Common myeloid progenitor, CD34-positive (primary cell): Measurements from ENCODE around the gene LEP.
"Not testable (repeated sequence)": the region's sequence is repeated elsewhere in the genome, so short reads cannot be mapped to it uniquely, and the experiment has no call there.

Experiments used
- CTCF ChIA-PET: fragments of 350-600 bp; sonication (Branson Sonifier 250); formaldehyde crosslinking; loops from one replicate; lab custom pipeline; 2021; ENCODE audit warnings: antibody characterized with exemption; lab: Charles Lee
- POLR2A ChIA-PET: fragments of 350-600 bp; sonication (Branson Sonifier 250); formaldehyde crosslinking; loops from one replicate; lab custom pipeline; 2021; ENCODE audit warnings: antibody characterized with exemption; lab: Charles Lee
- DNase-seq, 3 donors: peaks; one replicate each; pipeline versions ENCODE4 v3.0.0 to v3.0.0-alpha.2; 2013
- H3K27ac ChIP-seq, 2 experiments: 1 replicate in 1 of 2; 2 replicates in 1 of 2; pipeline ENCODE4 v1.7.0; 2013; ENCODE audit warnings: inconsistent platforms in 2 of 2, low read length in 2 of 2, mild to moderate bottlenecking in 2 of 2, low read depth in 1 of 2, moderate library complexity in 1 of 2; ENCODE audit not compliant: severe bottlenecking in 2 of 2, insufficient read depth in 1 of 2, poor library complexity in 1 of 2
- H3K27me3 ChIP-seq, 5 experiments: replicated peaks in 2 of 5; 1 replicate in 3 of 5; 2 replicates in 2 of 5; pipeline versions ENCODE4 v1.6.1 to v1.7.0; 2013; ENCODE audit warnings: low read length in 4 of 5, mild to moderate bottlenecking in 2 of 5, moderate library complexity in 2 of 5, inconsistent platforms in 1 of 5; ENCODE audit not compliant: insufficient read depth in 5 of 5, control insufficient read depth in 4 of 5
- H3K36me3 ChIP-seq, 4 experiments: 1 replicate in 2 of 4; 2 replicates in 2 of 4; pipeline versions ENCODE4 v1.6.1 to v1.7.0; 2013; ENCODE audit warnings: low read length in 3 of 4, control low read depth in 1 of 4, mild to moderate bottlenecking in 1 of 4; ENCODE audit not compliant: control insufficient read depth in 4 of 4, insufficient read depth in 4 of 4
- H3K4me1 ChIP-seq, 4 experiments: 1 replicate in 3 of 4; 2 replicates in 1 of 4; pipeline versions ENCODE4 v1.6.1 to v1.7.1; 2013; ENCODE audit warnings: low read length in 3 of 4, mild to moderate bottlenecking in 3 of 4, control low read depth in 1 of 4, inconsistent platforms in 1 of 4, moderate library complexity in 1 of 4; ENCODE audit not compliant: control insufficient read depth in 4 of 4, insufficient read depth in 4 of 4; ENCODE audit errors: control extremely low read depth in 1 of 4
- H3K4me3 ChIP-seq, 7 experiments: 1 replicate in 4 of 7; 2 replicates in 3 of 7; pipeline versions ENCODE4 v1.5.1 to v1.7.0; 2013; ENCODE audit warnings: mild to moderate bottlenecking in 7 of 7, low read length in 6 of 7, moderate library complexity in 6 of 7, inconsistent platforms in 2 of 7, low read depth in 2 of 7, control low read depth in 1 of 7; ENCODE audit not compliant: insufficient read depth in 4 of 7, control insufficient read depth in 1 of 7; ENCODE audit errors: extremely low read depth in 1 of 7
- H3K9me3 ChIP-seq, 5 experiments: 1 replicate in 4 of 5; 2 replicates in 1 of 5; pipeline versions ENCODE4 v1.6.1 to v1.7.1; 2013; ENCODE audit warnings: low read length in 4 of 5, mild to moderate bottlenecking in 2 of 5, inconsistent platforms in 1 of 5, low read depth in 1 of 5, moderate library complexity in 1 of 5; ENCODE audit not compliant: control insufficient read depth in 4 of 5, insufficient read depth in 2 of 5; ENCODE audit errors: control extremely low read depth in 1 of 5
- WGBS: methylation state at CpG from one replicate; pipeline ENCODE4 v1.1.5; 2013; ENCODE audit not compliant: insufficient coverage; 5-methylcytosine and 5-hydroxymethylcytosine counted together

Gene LEP

DNA sequence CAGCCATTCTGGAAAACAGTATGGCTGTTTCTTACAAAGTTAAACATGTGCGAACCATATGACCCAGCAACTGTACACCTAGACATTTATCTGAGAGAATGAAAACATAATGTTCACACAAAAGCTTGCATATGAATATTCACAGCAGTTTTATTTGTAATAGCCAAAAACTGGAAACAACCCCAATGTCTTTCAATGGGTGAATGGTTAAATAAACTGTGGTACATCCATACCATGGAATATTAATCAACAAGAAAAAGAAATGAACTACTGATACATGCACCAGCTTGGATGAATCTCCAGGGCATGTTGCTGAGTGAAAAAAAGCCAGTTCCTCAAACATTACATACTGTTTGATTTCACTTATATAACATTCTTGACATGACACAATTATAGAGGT, 37.3 kb downstream of the LEP start:
- Histone ChIP-seq H3K27ac (no peak overlapping the region), H3K4me1 (no peaks in the 10 kb centered on the region), H3K9me3 (peaks cover 3 to 12% (median 9%) of the 10 kb centered on the region in 5 experiments), H3K4me3 (no peak overlapping the region), H3K36me3 (peaks cover 0 to 3% (median 0%) of the 10 kb centered on the region in 4 experiments), H3K27me3 (no peaks in the 10 kb centered on the region)
- ChIA-PET CTCF (interaction anchor here (1.2 kb wide), 1 partner anchor 49 kb away, joined by 3 read pairs; no protein-coding TSS in a partner anchor), POLR2A (no interaction called here)
- no CpG with 5 or more reads among the region's 1 CpG for WGBS
- no peak for DNase-seq

DNA sequence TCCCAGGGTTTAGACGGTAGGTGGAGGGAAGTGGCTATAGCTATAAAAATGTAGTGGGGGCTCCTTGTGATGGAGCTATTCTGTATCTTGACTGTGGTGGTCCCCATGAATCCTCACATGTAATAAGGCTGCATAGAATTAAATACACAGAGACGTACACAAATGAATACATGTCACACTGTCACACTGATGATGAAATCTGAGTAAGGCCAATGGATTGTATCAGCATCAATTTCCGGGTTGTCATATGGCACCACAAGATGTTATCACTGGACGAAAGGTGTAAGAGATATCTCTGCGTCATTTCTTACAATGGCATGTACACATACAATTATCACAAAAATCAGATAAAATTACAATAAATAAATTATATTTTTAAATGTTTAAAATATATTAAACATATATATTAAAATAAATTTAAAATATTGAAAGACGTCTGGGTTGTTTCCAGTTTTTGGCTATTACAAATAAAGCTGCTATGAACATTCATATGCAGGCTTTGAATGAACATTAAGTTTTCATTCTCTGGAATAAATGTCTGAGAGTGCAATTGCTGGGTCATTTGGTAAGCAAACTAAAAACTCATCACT, 38.1 kb downstream of the LEP start:
- Histone ChIP-seq H3K4me1 (no peaks in the 10 kb centered on the region), H3K27me3 (no peaks in the 10 kb centered on the region), H3K9me3 (peaks cover 3 to 12% (median 9%) of the 10 kb centered on the region in 5 experiments), H3K4me3 (no peak overlapping the region), H3K27ac (no peak overlapping the region), H3K36me3 (peaks cover 0 to 3% (median 0%) of the 10 kb centered on the region in 4 experiments)
- no peak for DNase-seq
- CTCF ChIA-PET = interaction anchor here (0.7 to 1.2 kb wide), 2 partner anchors 23 to 48 kb away, joined by 3 read pairs; no protein-coding TSS in a partner anchor
- WGBS = 100% methylated on average over 1 of the region's 6 CpGs
- POLR2A ChIA-PET = no interaction called here

DNA sequence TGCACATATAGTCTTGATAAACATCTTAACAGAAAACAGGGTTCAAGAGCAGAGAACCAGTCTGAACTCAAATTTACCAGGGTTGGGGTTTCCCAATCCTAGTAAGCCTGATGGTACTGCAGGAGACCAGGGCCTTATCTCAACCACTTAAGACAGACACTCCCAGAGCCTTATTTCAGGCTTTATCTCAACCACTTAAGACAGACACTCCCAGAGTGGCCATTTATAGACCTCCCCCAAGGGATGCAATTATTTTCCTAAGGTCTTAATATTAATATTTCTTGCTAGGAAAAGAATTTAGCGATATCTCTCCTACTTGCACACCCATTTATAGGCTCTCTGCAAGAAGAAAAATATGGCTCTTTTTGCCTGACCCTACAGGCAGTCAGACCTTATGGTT, 39.4 kb downstream of the LEP start:
- H3K27ac ChIP-seq, H3K27me3 ChIP-seq, H3K4me3 ChIP-seq, CTCF ChIA-PET, H3K4me1 ChIP-seq, POLR2A ChIA-PET, H3K36me3 ChIP-seq: not testable (repeated sequence)
- WGBS = no CpG with 5 or more reads among the region's 1 CpG
- DNase-seq = peak in 2 of 3 donors; percentile 47
- H3K9me3 ChIP-seq = peaks cover 3 to 12% (median 9%) of the 10 kb centered on the region in 5 experiments

DNA sequence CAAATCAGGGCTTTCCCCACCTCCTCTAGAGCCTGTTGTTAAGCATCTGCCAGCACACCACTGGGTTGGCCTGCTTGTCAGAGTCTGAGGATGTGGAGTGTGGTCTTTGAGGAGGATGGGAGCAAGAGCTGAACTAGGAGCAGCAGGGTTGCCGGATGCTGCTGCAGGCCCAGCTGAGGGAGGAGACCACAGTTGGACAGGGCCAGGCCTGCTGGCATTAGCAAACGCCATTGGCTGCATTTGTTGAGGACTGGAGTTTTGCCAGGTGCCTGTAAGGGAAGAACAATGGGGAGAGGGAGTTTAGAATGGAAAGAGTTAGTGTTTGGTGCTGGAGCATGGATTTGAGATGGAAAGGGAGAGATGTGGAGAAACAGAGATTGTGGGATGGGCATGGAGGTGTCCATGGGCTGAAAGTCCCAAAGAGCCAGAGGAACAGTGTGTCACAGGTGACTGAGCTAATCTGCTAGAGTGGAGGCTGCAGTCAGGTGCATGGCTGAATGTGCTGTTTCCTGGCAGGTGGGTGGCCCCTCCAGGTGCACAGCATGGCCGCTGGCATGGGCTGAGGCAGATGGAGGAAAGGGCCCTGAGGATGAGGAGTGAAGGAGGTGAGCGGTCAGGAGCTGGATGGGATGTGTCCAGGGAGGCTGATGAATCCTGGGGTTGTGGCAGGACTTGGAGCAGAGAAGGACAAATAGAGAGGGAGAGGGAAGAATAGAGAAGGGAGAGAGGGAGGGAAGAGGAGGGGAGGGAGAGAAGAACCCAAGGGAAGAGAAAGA, 40.7 kb downstream of the LEP start:
- no peaks in the 10 kb centered on the region for H3K27me3 ChIP-seq
- no peak overlapping the region for H3K4me3 ChIP-seq
- no peak for DNase-seq
- H3K27ac ChIP-seq = no peak overlapping the region
- ChIA-PET CTCF (no interaction called here), POLR2A (no interaction called here)
- peaks cover 3 to 12% (median 9%) of the 10 kb centered on the region in 5 experiments for H3K9me3 ChIP-seq
- peaks cover 0 to 6% (median 5%) of the 10 kb centered on the region in 4 experiments for H3K36me3 ChIP-seq
- WGBS = 96% methylated on average over 4 of the region's 4 CpGs
- no peaks in the 10 kb centered on the region for H3K4me1 ChIP-seq

DNA sequence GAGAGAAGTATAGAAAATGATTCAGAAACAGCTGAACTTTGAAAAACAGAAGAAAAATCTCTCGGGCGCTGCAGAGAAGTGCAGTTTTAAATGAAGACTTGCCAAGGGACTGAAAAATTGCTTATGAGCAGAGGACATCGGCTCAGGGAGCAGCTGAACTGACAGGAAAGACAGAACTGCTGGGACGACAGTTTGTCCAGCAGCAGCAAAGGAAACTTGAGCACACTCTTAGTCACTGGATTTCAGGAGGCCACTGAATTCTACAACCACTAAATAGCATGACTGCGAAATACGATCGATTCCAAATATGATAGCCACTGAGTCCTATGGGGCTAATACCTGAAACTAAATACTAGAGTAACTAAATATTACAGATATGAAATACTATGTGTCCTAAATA, 43.0 kb downstream of the LEP start:
- Histone ChIP-seq H3K27ac (no peak overlapping the region), H3K4me3 (no peak overlapping the region), H3K4me1 (no peaks in the 10 kb centered on the region), H3K27me3 (no peaks in the 10 kb centered on the region), H3K9me3 (peaks cover 1 to 10% (median 9%) of the 10 kb centered on the region in 5 experiments), H3K36me3 (peaks cover 0 to 6% (median 5%) of the 10 kb centered on the region in 4 experiments)
- no peak for DNase-seq
- 94% methylated on average over 3 of the region's 7 CpGs for WGBS
- POLR2A ChIA-PET = no interaction called here
- CTCF ChIA-PET = no interaction called here

DNA sequence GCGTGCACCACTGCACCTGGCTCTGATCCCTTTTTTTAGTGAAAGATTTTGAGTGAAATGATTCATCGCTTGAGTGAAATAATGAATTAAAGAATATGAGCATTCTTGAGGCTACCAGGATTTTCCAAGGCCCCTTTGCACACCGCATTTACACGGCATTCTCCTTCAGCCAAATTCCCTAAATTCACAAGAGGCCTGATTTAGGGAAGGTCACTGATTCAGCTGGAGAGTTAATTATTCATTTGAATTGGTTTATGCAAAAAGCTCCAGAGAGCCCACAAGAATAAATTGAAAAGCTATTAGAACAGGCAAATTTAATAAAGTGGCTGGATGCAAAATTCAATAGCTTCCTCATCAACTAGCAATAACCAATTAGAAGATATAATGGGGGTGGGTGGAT, 46.5 kb downstream of the LEP start:
- peaks cover 0 to 8% (median 0%) of the 10 kb centered on the region in 5 experiments for H3K9me3 ChIP-seq
- POLR2A ChIA-PET = interaction anchor here (0.6 kb wide), 1 partner anchor 23 kb away, joined by 3 read pairs; no protein-coding TSS in a partner anchor
- no peak for DNase-seq
- 100% methylated on average over 2 of the region's 4 CpGs for WGBS
- CTCF ChIA-PET = interaction anchor here (1.3 to 1.5 kb wide), 2 partner anchors 34 to 43 kb away, joined by 4 to 5 read pairs; no protein-coding TSS in a partner anchor
- H3K4me1 ChIP-seq = no peaks in the 10 kb centered on the region
- no peak overlapping the region for H3K4me3 ChIP-seq
- peaks cover 4 to 7% (median 6%) of the 10 kb centered on the region in 4 experiments for H3K36me3 ChIP-seq
- H3K27ac ChIP-seq = no peak overlapping the region
- no peaks in the 10 kb centered on the region for H3K27me3 ChIP-seq

DNA sequence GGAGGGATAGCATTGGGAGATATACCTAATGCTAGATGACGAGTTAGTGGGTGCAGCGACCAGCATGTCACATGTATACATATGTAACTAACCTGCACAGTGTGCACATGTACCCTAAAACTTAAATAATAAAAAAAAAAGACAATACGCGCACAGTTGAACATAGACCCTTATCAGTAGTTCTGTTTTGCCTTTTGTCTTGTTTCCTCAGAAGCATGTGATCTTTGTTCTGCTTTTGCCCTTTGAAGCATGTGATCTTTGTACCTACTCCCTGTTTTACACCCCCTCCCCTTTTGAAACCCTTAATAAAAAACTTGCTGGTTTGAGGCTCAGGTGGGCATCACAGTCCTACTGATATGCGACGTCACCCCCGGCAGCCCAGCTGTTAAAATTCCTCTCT, 56.9 kb downstream of the LEP start:
- H3K9me3 ChIP-seq, H3K27me3 ChIP-seq, CTCF ChIA-PET, H3K4me3 ChIP-seq, H3K4me1 ChIP-seq, H3K27ac ChIP-seq, POLR2A ChIA-PET: not testable (repeated sequence)
- H3K36me3 ChIP-seq = peaks cover 0 to 25% (median 7%) of the 10 kb centered on the region in 4 experiments
- WGBS = 54% methylated on average over 2 of the region's 7 CpGs
- peak in 1 of 3 donors; percentile 32 for DNase-seq
